ENCODE measurements around the gene AKR1E2. TPM values are rescaled to one million over a fixed set of nuclear protein-coding genes. Genes with fewer than 3 reads are reported as not detected.
A peak's percentile ranks its signal among the peaks of the same experiment; 100 is the strongest.

AKR1E2 gene
- total RNA-seq, 1 experiment from 2014 or later: 8.1 TPM

GRCh38 chr10:4835494-4835918 lies 9.5 kb downstream of the AKR1E2 start:
- in situ Hi-C loops (cut with HindIII; ENCODE audit: low pct_unique_long_range_greater_than_20kb, low sequenced_read_pairs): no loop called here
- DNase-seq (ENCODE audit: low read depth, low spot score): no peak

- DNase-seq (ENCODE audit: low read depth, low spot score): no peak
- in situ Hi-C loops (cut with HindIII; ENCODE audit: low pct_unique_long_range_greater_than_20kb, low sequenced_read_pairs): no loop called here
Observed at GRCh38 chr10:4836416-4836969, 10.5 kb downstream of the AKR1E2 start.

- in situ Hi-C loops (cut with HindIII; ENCODE audit: low pct_unique_long_range_greater_than_20kb, low sequenced_read_pairs): no loop called here
- no peak for DNase-seq (ENCODE audit: low read depth, low spot score)
Observed at GRCh38 chr10:4837551-4837950, 11.5 kb downstream of the AKR1E2 start.

- in situ Hi-C loops (cut with HindIII; ENCODE audit: low pct_unique_long_range_greater_than_20kb, low sequenced_read_pairs): no loop called here
- no peak for DNase-seq (ENCODE audit: low read depth, low spot score)
Observed at GRCh38 chr10:4838743-4839142, 12.7 kb downstream of the AKR1E2 start.

- peak; percentile 19 for DNase-seq (ENCODE audit: low read depth, low spot score)
- in situ Hi-C loops (cut with HindIII; ENCODE audit: low pct_unique_long_range_greater_than_20kb, low sequenced_read_pairs): no loop called here
Observed at GRCh38 chr10:4839353-4839752, 13.3 kb downstream of the AKR1E2 start.

- no peak for DNase-seq (ENCODE audit: low read depth, low spot score)
- in situ Hi-C loops (cut with HindIII; ENCODE audit: low pct_unique_long_range_greater_than_20kb, low sequenced_read_pairs): no loop called here
Observed at GRCh38 chr10:4840151-4840550, 14.1 kb downstream of the AKR1E2 start.

GRCh38 chr10:4843525-4844180 lies 17.6 kb downstream of the AKR1E2 start:
- DNase-seq (ENCODE audit: low read depth, low spot score): no peak
- in situ Hi-C loops (cut with HindIII; ENCODE audit: low pct_unique_long_range_greater_than_20kb, low sequenced_read_pairs): no loop called here

GRCh38 chr10:4844864-4845263 lies 18.9 kb downstream of the AKR1E2 start:
- in situ Hi-C loops (cut with HindIII; ENCODE audit: low pct_unique_long_range_greater_than_20kb, low sequenced_read_pairs): no loop called here
- DNase-seq (ENCODE audit: low read depth, low spot score): no peak

DNA sequence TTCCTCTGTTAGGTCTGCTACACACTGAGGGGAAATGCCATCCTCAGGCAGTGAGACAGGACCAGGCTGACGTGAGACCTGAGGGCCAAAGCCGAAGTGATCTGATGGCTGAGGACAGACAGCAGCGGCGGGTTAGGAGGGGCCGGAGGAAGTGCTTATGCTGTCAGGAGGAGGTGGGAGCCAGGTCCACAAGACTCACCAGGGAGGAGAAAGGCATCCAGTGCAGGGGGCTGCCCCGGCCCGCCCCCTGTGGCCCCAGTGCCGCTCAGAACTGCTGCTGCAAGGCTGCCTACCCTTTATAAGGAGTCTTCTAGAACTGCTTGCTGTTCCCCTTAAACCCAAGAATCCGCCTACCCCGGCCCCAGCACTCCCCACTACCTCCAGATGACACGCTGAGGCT lies 19.8 kb downstream of the AKR1E2 start:
- DNase-seq (ENCODE audit: low read depth, low spot score): no peak
- in situ Hi-C loops (cut with HindIII; ENCODE audit: low pct_unique_long_range_greater_than_20kb, low sequenced_read_pairs): no loop called here

DNA sequence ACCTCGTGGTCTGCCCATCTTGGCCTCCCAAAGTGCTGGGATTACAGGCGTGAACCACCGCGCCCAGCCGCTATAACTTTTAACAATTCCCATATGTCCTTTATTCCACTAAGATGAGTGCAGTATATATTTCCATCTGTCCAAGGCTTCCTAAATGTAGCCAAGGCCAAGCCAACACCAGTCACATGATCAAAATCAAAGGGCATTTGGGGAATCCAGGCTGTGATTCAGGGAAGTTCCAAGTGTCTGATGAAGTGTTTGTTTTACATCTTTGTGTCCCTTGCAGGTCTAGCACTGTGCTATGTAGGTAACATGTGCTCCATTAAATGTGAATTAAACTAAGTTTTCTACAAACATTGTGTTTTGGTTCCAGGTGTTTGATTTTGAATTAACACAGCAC lies 20.8 kb downstream of the AKR1E2 start:
- in situ Hi-C loops (cut with HindIII; ENCODE audit: low pct_unique_long_range_greater_than_20kb, low sequenced_read_pairs): no loop called here
- DNase-seq (ENCODE audit: low read depth, low spot score): no peak

- no peak for DNase-seq (ENCODE audit: low read depth, low spot score)
Observed at GRCh38 chr10:4847561-4848355, 21.8 kb downstream of the AKR1E2 start.

GRCh38 chr10:4848356-4849041 lies 22.5 kb downstream of the AKR1E2 start:
- in situ Hi-C loops (cut with HindIII; ENCODE audit: low pct_unique_long_range_greater_than_20kb, low sequenced_read_pairs): no loop called here
- no peak for DNase-seq (ENCODE audit: low read depth, low spot score)

More at GRCh38 chr10:4847561-4848355, 21.8 kb downstream of the AKR1E2 start:
- in situ Hi-C loops (cut with HindIII; ENCODE audit: low pct_unique_long_range_greater_than_20kb, low sequenced_read_pairs): no loop called here

- no peak for DNase-seq (ENCODE audit: low read depth, low spot score)
- in situ Hi-C loops (cut with HindIII; ENCODE audit: low pct_unique_long_range_greater_than_20kb, low sequenced_read_pairs): no loop called here
Observed at GRCh38 chr10:4849042-4849402, 23.0 kb downstream of the AKR1E2 start.

- in situ Hi-C loops (cut with HindIII; ENCODE audit: low pct_unique_long_range_greater_than_20kb, low sequenced_read_pairs): no loop called here
- peak; percentile 92 for DNase-seq (ENCODE audit: low read depth, low spot score)
Observed at GRCh38 chr10:4849555-4850242, 23.7 kb downstream of the AKR1E2 start.

DNA sequence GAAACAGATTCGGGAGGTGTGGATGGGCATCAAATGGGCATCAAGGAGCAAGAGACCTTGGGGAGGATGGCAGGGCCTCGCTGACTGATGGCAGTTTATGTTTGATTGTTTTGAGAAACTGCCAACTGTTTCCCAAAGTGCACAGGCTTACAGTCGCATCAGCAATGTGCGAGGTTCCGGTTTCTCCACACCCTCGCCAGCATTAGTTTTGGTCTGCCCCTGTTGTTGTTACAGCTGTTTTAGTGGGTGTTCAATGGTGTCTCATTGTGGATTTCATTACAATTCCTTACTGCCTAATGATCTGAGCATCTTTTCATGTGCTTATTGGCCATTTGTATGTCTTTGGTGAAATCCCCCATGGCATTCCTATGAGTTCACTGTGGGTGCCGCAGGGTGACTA lies 24.4 kb downstream of the AKR1E2 start:
- in situ Hi-C loops (cut with HindIII; ENCODE audit: low pct_unique_long_range_greater_than_20kb, low sequenced_read_pairs): no loop called here
- no peak for DNase-seq (ENCODE audit: low read depth, low spot score)

DNA sequence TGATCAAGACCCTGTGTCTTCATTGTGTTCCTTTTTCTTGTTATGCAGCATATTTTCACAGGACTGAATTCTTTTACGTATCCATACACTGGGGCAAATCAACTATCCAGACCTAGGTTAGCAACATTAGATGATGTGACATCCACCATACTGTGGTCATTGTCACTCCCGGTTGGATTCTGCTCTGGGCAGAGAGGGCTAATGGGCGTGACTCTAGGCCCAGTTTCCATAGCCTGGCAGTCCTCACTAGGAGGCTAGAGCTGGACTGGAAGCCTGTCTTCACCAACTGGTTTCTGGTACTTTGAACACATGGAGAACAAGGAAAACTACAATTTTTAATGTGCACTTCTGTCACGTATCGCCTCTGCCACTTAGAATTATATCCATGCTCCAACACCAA lies 25.2 kb downstream of the AKR1E2 start:
- in situ Hi-C loops (cut with HindIII; ENCODE audit: low pct_unique_long_range_greater_than_20kb, low sequenced_read_pairs): no loop called here

DNA sequence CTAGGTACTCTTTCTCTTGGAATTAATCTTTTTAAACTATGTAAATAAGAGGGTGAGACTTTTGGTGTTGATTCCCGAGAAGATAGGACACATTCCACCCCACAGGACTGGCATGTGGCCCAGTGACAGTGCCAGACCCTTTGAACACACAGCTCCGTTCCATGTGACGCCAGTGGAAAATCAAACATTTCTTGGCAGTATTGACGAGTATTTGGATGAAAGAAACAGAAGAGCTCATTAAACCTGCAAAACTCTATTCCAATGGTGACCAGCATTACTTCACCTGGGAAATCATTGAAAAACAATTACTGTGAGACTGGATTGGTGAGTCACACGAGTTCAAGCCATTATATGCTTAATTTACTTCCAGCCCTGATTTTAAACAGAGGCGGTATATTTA lies 25.8 kb downstream of the AKR1E2 start:
- in situ Hi-C loops (cut with HindIII; ENCODE audit: low pct_unique_long_range_greater_than_20kb, low sequenced_read_pairs): no loop called here
- no peak for DNase-seq (ENCODE audit: low read depth, low spot score)

More for the DNA sequence above, 25.2 kb downstream of the AKR1E2 start:
- DNase-seq (ENCODE audit: low read depth, low spot score): no peak

Data from SK-MEL-5 (cell line).